SK-N-SH treated with all-trans-retinoic acid at 6 μM for 48 hours (cell line): ENCODE data around the gene GNAT3.

Experiments
- ATAC-seq: fragments of 200-7000 bp; cut with Tn5 transposase; 3 replicates; pipeline ENCODE4 v1.9.1; 2020; ENCODE audit warnings: mild to moderate bottlenecking, moderate library complexity
- ARNTL ChIP-seq: fragments of 450-650 bp; formaldehyde crosslinking; IDR thresholded peaks from 2 replicates; pipeline ENCODE4 v1.5.0; 2020; ENCODE audit warnings: low read depth, mild to moderate bottlenecking, moderate library complexity, borderline replicate concordance
- CREB5 ChIP-seq: fragments of 250-450 bp; sonication (Bioruptor Pico); IDR thresholded peaks from 2 replicates; pipeline ENCODE4 v1.5.1; 2020; ENCODE audit warnings: low read depth, mild to moderate bottlenecking, moderate library complexity
- CSDC2 ChIP-seq: fragments of 250-450 bp; sonication (Bioruptor Pico); IDR thresholded peaks from 2 replicates; pipeline ENCODE4 v1.5.0; 2020; ENCODE audit warnings: mild to moderate bottlenecking, moderate library complexity
- ESRRG ChIP-seq: fragments of 250-450 bp; sonication (Bioruptor Pico); IDR thresholded peaks from 2 replicates; pipeline ENCODE4 v1.6.1; 2021; ENCODE audit warnings: mild to moderate bottlenecking
- GLIS3 ChIP-seq: fragments of 250-450 bp; sonication (Bioruptor Pico); IDR thresholded peaks from 2 replicates; pipeline ENCODE4 v1.5.0; 2020; ENCODE audit warnings: mild to moderate bottlenecking, moderate library complexity
- ISL1 ChIP-seq: fragments of 250-450 bp; sonication (Bioruptor Pico); IDR thresholded peaks from 2 replicates; pipeline ENCODE4 v2.1.2; 2022; ENCODE audit warnings: mild to moderate bottlenecking, moderate library complexity
- PATZ1 ChIP-seq: fragments of 250-450 bp; sonication (Bioruptor Pico); IDR thresholded peaks from 2 replicates; pipeline ENCODE4 v1.8.0; 2020; ENCODE audit warnings: mild to moderate bottlenecking, moderate library complexity, borderline replicate concordance
- PPARA ChIP-seq: fragments of 250-450 bp; sonication (Bioruptor Pico); IDR thresholded peaks from 2 replicates; pipeline ENCODE4 v1.5.0; 2020; ENCODE audit warnings: mild to moderate bottlenecking, borderline replicate concordance
- SNAI2 ChIP-seq: fragments of 250-450 bp; sonication (Bioruptor Pico); IDR thresholded peaks from 2 replicates; pipeline ENCODE4 v1.5.0; 2020; ENCODE audit warnings: mild to moderate bottlenecking, moderate library complexity
- TCF4 ChIP-seq: fragments of 250-450 bp; sonication (Bioruptor Pico); IDR thresholded peaks from 2 replicates; pipeline ENCODE4 v1.8.0; 2021; ENCODE audit warnings: mild to moderate bottlenecking, moderate library complexity, borderline replicate concordance
- TOX ChIP-seq: fragments of 250-450 bp; sonication (Bioruptor Pico); IDR thresholded peaks from 2 replicates; pipeline ENCODE4 v1.8.0; 2021; ENCODE audit warnings: mild to moderate bottlenecking, moderate library complexity, borderline replicate concordance
- ZC3H10 ChIP-seq: fragments of 250-450 bp; sonication (Bioruptor Pico); IDR thresholded peaks from 2 replicates; pipeline ENCODE4 v1.5.1; 2021; ENCODE audit warnings: mild to moderate bottlenecking, moderate library complexity
- ZFP3 ChIP-seq: fragments of 250-450 bp; sonication (Bioruptor Pico); IDR thresholded peaks from 2 replicates; pipeline ENCODE4 v1.5.0; 2020; ENCODE audit warnings: mild to moderate bottlenecking, moderate library complexity
- ZFP30 ChIP-seq: fragments of 450-650 bp; formaldehyde crosslinking; IDR thresholded peaks from 2 replicates; pipeline ENCODE4 v1.5.0; 2022; ENCODE audit warnings: mild to moderate bottlenecking, moderate library complexity
- ZNF565 ChIP-seq: fragments of 450-650 bp; formaldehyde crosslinking; conservative IDR thresholded peaks from 2 replicates; pipeline ENCODE4 v1.5.0; 2020; ENCODE audit warnings: low read depth, mild to moderate bottlenecking, moderate library complexity
- ZNF70 ChIP-seq: fragments of 450-650 bp; formaldehyde crosslinking; IDR thresholded peaks from 2 replicates; pipeline ENCODE4 v1.5.0; 2020; ENCODE audit warnings: mild to moderate bottlenecking, moderate library complexity
- ZNF8 ChIP-seq: fragments of 450-650 bp; formaldehyde crosslinking; IDR thresholded peaks from 2 replicates; pipeline ENCODE4 v1.5.0; 2020; ENCODE audit warnings: mild to moderate bottlenecking, moderate library complexity
- TF ChIP-seq, protein P1 (sequence below): fragments of 250-450 bp; sonication (Bioruptor Pico); IDR thresholded peaks from 2 replicates; pipeline ENCODE4 v1.5.1; 2021; ENCODE audit warnings: mild to moderate bottlenecking, moderate library complexity

Gene GNAT3

GRCh38 chr7:80410081-80410480 is 101.8 kb downstream of the GNAT3 start:
- no peak for TF ChIP-seq ARNTL (CRISPR knock-in tag)
- no peak for TF ChIP-seq CREB5 (CRISPR knock-in tag)
- TF ChIP-seq ISL1 = no peak
- no peak for TF ChIP-seq SNAI2 (CRISPR knock-in tag)
- TF ChIP-seq ESRRG (CRISPR knock-in tag) = no peak
- no peak for TF ChIP-seq PPARA (CRISPR knock-in tag)
- TF ChIP-seq ZNF565 (CRISPR knock-in tag) = no peak
- no peak for TF ChIP-seq ZFP3 (CRISPR knock-in tag)
- no peak for TF ChIP-seq GLIS3 (CRISPR knock-in tag)
- TF ChIP-seq ZNF70 (CRISPR knock-in tag) = no peak
- TF ChIP-seq, protein P1, sequence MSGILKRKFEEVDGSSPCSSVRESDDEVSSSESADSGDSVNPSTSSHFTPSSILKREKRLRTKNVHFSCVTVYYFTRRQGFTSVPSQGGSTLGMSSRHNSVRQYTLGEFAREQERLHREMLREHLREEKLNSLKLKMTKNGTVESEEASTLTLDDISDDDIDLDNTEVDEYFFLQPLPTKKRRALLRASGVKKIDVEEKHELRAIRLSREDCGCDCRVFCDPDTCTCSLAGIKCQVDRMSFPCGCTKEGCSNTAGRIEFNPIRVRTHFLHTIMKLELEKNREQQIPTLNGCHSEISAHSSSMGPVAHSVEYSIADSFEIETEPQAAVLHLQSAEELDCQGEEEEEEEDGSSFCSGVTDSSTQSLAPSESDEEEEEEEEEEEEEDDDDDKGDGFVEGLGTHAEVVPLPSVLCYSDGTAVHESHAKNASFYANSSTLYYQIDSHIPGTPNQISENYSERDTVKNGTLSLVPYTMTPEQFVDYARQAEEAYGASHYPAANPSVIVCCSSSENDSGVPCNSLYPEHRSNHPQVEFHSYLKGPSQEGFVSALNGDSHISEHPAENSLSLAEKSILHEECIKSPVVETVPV = no peak
- no peak for TF ChIP-seq ZC3H10
- no peak for TF ChIP-seq TCF4 (CRISPR knock-in tag)
- no peak for TF ChIP-seq CSDC2 (CRISPR knock-in tag)
- TF ChIP-seq ZNF8 = no peak
- no peak for TF ChIP-seq TOX
- no peak for TF ChIP-seq PATZ1 (CRISPR knock-in tag)
- no peak for TF ChIP-seq ZFP30 (CRISPR knock-in tag)
- ATAC-seq = no peak
